H1 (cell line): Measurements from ENCODE around the gene PCED1B.

ENCODE experiments used
- POLR2AphosphoS5 ChIP-seq: IDR thresholded peaks from 2 replicates; pipeline ENCODE4 v1.6.1; 2011; ENCODE audit warnings: low read depth, low read length
- ZNF274 ChIP-seq: IDR thresholded peaks from 2 replicates; pipeline ENCODE4 v1.7.0; 2012; ENCODE audit warnings: low read length, borderline replicate concordance; ENCODE audit errors: extremely low read depth

- TF ChIP-seq POLR2AphosphoS5 (no peak), ZNF274 (no peak)
These were observed 5.5 kb upstream of the PCED1B start for GRCh38 chr12:47073951-47074350.
